ENCODE results near the gene MAF.

The MAF gene

DNA sequence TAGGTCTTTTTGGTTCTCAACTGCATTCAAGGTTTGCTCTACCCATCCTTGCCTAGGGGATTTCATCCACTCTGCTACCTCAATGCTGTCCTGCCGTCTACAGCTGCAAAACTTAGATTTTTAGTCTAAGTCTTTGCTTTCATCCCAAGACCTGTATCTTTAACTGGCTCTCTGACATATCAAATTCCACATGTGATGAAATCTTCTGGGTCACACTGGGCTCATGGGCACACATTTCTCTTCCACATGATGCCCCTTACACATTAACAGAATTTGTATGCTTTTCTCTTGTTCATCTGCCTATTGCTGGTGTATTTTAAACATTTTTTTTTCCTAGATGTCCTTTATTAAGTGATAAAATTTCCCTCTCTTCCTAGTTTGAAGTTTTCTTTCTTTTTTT is 39.6 kb downstream of the MAF start:
- DNase-seq, result no peak
- TF ChIP-seq GATA1 (IDR thresholded peaks at IDR 0.05; ENCODE audit: low read depth, low read length) (no peak), POLR2A (IDR thresholded peaks at IDR 0.05; ENCODE audit: low read length) (no peak)

DNA sequence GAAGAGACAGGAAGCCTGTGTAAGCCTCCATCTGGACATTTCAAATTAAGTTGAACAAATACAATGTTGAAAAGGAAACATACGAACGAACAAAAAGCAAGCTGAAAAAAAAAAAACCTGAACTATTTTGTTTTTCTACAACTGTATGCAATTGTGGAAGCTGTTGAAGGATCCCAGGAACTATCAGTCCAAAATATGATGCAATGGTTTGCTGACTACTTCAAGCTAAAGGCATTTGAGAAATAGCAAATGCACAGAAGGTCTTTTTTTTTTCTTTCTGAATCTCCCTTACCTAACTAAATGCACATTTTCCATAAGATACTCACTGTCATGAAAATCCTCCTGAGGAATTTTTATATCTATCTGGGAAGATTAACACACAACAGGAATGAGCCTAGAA is 40.2 kb downstream of the MAF start:
- TF ChIP-seq GATA1 (IDR thresholded peaks at IDR 0.05; ENCODE audit: low read depth, low read length) (no peak), POLR2A (IDR thresholded peaks at IDR 0.05; ENCODE audit: low read length) (no peak)
- DNase-seq, result no peak

DNA sequence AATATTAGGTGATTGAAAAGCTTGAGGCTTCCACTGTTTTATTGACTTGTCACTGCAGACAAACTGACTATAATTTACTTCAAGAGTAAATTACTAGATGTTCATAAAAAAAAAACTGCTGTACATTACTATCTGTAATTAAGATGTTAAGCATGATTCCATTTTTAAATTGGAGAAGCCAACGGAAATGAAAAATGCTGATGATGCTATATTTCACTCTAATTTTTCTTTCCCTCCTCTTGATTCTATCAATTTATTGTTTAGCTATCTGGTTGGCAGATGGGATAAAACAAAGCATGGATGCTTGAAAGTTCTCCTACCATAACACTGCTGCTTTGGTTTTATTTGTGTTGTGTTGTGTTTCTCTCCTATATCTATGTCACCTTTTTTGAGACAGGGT is 41.0 kb downstream of the MAF start:
- no peak for DNase-seq
- TF ChIP-seq GATA1 (IDR thresholded peaks at IDR 0.05; ENCODE audit: low read depth, low read length) (no peak), POLR2A (IDR thresholded peaks at IDR 0.05; ENCODE audit: low read length) (no peak)

DNA sequence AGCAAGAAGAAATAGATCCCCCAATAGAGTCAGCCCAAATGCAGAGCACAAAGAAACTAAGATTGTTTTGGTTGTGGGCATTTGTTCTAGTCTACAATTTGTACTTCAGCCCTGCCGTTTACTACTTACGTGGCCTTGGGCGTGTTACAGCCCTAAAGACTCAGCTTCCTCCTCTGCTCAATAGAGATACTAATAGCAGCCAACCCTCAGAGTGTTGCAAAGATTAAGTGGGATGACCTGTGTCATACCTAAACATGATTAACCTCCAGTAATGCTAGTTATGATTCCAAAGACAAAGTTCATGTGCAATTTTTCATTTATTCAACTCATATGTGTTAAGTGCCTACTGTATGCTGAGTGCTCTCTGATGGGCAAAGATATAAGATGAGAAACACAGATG is 43.1 kb downstream of the MAF start:
- TF ChIP-seq POLR2A (IDR thresholded peaks at IDR 0.05; ENCODE audit: low read length) (no peak), GATA1 (IDR thresholded peaks at IDR 0.05; ENCODE audit: low read depth, low read length) (no peak)

DNA sequence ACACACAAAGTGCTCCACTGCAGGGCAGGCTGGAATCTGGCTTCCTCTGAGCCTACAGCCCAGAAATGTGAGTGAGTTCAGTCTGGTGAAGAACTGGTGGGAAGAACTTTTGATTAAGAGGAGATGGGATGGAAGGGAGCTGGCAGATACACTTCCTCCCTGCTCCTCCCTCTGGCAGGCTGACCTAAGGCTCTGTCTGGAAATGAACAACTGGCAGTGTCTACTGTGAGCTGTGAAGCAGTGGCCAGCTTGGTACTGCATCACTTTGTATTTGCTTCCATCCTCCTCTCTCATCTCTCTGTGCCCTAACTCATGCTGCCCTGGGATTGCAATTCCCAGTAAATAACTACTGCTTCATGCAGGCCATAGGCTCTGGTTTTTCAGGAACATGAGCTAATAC is 45.6 kb downstream of the MAF start:
- TF ChIP-seq GATA1 (IDR thresholded peaks at IDR 0.05; ENCODE audit: low read depth, low read length) (no peak), POLR2A (IDR thresholded peaks at IDR 0.05; ENCODE audit: low read length) (no peak)
- no peak for DNase-seq

More for the DNA sequence above, 43.1 kb downstream of the MAF start:
- no peak for DNase-seq

DNA sequence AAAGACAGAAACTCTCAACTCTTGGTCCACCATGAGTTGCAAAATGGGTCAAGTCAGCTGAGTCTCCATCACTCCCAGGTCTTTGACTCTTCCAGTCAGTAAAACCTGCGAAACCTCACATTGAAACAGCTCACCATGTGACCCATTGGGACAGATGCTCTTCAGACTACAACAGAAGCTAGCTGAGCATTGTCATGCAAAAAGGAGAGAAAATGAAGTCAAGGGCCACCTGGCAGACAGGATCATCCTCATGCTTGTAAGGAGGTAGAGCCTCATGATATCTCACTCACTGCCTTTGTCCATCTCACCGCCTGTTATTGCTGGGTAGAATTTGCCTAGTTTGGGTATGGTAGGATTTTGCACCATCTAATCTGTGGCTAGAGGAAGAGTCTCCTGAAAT is 50.2 kb downstream of the MAF start:
- no peak for DNase-seq
- TF ChIP-seq GATA1 (IDR thresholded peaks at IDR 0.05; ENCODE audit: low read depth, low read length), result no peak

DNA sequence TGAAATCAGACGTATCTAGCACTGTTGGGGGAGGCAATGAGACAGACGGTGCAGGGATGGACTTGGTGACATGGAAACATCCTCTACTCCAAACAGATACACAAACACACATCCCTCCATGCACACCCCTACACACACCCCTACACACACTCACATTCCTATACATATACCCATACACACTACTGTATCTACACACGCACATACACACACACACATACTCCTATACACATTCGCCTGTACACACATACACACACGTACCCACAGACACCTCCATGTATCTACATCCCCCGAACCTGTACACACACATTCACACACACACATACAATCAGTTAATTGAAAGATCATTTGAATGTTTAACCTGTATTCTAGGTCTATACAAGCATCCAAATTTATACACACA is 53.5 kb downstream of the MAF start:
- DNase-seq, result no peak
- no peak for TF ChIP-seq POLR2A (IDR thresholded peaks at IDR 0.05; ENCODE audit: low read length)
- no peak for TF ChIP-seq GATA1 (IDR thresholded peaks at IDR 0.05; ENCODE audit: low read depth, low read length)
